Memory B cell (primary cell): ENCODE measurements around the gene MIA.
"Not testable (repeated sequence)": the region's sequence is repeated elsewhere in the genome, so short reads cannot be mapped to it uniquely, and the experiment has no call there.

ENCODE experiments used
- ATAC-seq: fragments of 150-1000 bp; cut with Tn5 transposase; 2 replicates; pipeline ENCODE4 v1.10.0; 2021; ENCODE audit warnings: low read depth, mild to moderate bottlenecking, moderate library complexity
- DNase-seq, 2 donors: peaks; one replicate each; pipeline ENCODE4 v3.0.0; 2022; ENCODE audit warnings: low spot score in 2 of 2
- H3K27ac Mint-ChIP-seq: one replicate; pipeline ENCODE4 v1.8.0; 2022; ENCODE audit warnings: mild to moderate bottlenecking, moderate library complexity, mixed read lengths
- H3K27me3 Mint-ChIP-seq: one replicate; pipeline ENCODE4 v1.8.0; 2022; ENCODE audit warnings: mixed read lengths
- H3K36me3 Mint-ChIP-seq: one replicate; pipeline ENCODE4 v1.8.0; 2022; ENCODE audit warnings: mild to moderate bottlenecking, mixed read lengths
- H3K4me1 Mint-ChIP-seq: one replicate; pipeline ENCODE4 v1.8.0; 2022; ENCODE audit warnings: mixed read lengths
- H3K4me3 Mint-ChIP-seq: one replicate; pipeline ENCODE4 v1.8.0; 2022; ENCODE audit warnings: mild to moderate bottlenecking, moderate library complexity, mixed read lengths
- H3K9me3 Mint-ChIP-seq: one replicate; pipeline ENCODE4 v1.8.0; 2022; ENCODE audit warnings: mixed read lengths

MIA gene

DNA sequence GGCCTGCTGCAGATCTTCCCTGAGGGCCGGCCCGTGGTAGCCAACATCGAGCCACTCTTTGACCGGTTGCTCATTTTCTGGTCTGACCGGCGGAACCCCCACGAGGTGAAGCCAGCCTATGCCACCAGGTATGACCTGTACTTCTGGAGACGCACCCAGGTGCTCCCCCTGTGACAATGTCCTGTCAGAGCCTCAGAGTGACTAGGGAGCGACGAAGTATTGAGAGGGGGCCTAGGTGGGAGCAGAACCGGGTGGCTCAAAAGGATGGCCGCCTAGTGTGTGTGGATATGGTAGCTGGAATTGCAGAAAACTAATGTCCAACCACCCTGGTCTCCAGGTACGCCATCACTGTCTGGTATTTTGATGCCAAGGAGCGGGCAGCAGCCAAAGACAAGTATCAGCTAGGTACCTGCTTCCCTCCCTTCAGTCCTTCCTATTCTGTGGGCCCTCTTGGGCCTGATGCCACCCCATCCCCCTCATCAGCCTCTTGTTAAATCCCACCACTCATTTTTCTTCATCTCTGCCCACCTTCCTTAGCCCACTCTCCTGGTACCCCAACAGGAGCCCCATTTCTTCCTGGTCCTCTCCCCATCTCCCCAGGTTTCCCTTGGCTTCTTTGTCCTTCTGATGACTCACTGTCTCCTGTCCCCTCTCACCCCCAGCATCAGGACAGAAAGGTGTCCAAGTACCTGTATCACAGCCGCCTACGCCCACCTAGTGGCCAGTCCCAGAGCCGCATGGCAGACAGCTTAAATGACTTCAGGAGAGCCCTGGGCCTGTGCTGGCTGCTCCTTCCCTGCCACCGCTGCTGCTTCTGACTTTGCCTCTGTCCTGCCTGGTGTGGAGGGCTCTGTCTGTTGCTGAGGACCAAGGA is 32.1 kb downstream of the MIA start:
- ATAC-seq (no peak), DNase-seq (no peak)
- H3K36me3 Mint-ChIP-seq, result peaks cover 16% of the 10 kb centered on the region
- H3K9me3 Mint-ChIP-seq, result no peaks in the 10 kb centered on the region
- H3K4me1 Mint-ChIP-seq, result peaks cover 60% of the 10 kb centered on the region
- peak overlapping the region; percentile 84 for H3K27ac Mint-ChIP-seq
- peak overlapping the region; percentile 18 for H3K4me3 Mint-ChIP-seq
- no peaks in the 10 kb centered on the region for H3K27me3 Mint-ChIP-seq

DNA sequence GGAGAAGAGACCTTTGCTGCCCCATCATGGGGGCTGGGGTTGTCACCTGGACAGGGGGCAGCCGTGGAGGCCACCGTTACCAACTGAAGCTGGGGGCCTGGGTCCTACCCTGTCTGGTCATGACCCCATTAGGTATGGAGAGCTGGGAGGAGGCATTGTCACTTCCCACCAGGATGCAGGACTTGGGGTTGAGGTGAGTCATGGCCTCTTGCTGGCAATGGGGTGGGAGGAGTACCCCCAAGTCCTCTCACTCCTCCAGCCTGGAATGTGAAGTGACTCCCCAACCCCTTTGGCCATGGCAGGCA is 32.7 kb downstream of the MIA start:
- Mint-ChIP-seq H3K4me1 (peaks cover 59% of the 10 kb centered on the region), H3K27me3 (no peaks in the 10 kb centered on the region), H3K9me3 (no peaks in the 10 kb centered on the region), H3K36me3 (peaks cover 15% of the 10 kb centered on the region), H3K27ac (peak overlapping the region; percentile 83), H3K4me3 (no peak overlapping the region)
- DNase-seq (no peak), ATAC-seq (no peak)

DNA sequence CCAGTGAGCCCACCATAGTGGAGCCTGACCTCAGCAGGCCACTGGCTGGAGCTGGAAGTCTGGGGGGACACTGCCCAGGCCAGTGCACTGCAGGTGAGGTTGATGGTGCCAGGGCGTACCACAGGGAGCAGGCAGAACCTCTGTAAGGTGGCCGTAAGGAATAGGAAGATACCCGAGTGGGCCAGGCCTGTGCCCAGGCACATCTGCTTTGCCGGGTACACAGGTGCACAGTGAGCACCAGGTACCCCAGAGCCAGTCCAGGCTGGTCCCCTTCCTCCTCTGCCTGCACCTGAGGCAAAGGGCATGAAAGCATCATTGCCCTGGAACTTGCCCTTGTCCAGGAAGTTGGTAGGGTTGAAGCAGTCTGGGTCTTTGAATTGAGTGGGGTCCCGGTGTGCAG is 33.2 kb downstream of the MIA start:
- ATAC-seq, result no peak
- DNase-seq, result no peak
- Mint-ChIP-seq H3K36me3 (peaks cover 15% of the 10 kb centered on the region), H3K4me3 (no peak overlapping the region), H3K27ac (no peak overlapping the region), H3K9me3 (no peaks in the 10 kb centered on the region), H3K27me3 (no peaks in the 10 kb centered on the region), H3K4me1 (peaks cover 56% of the 10 kb centered on the region)

DNA sequence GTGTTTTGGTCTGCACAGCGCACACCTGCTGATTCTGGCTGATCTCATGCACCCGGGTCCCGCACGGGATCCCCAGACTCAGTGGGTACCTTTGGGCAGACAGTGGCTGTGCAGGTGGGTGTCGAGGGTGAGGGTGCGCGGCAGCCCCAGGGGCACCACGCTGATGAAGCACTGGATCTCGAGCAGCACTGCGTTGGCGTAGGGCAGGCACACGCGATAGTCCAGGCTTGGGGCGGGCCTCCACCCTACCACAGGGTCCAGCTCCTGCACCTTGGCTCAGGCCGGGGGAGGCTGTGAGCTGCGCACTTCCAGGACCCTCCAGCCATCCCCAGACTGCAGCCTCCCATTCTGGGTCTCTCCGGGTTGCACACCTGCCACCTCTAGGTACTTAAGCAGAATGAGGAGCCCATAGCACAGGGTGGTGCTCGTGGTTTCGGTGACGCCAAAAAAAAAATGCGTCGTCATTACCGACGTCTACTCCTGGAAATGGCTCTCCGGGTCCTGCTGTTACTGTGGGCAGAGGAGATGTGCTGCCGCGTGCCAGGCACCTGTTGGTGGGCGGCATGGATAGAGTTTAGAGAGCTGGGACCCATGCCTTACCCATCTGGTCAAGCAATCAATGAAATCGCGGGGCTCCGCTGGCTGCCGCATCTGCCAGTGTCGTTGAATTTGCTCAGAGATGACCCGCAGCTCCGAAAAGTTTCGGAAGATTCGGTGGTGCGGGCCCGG is 34.2 kb downstream of the MIA start:
- no peak for DNase-seq
- H3K36me3 Mint-ChIP-seq, result peaks cover 12% of the 10 kb centered on the region
- H3K27ac Mint-ChIP-seq, result no peak overlapping the region
- peak overlapping the region; percentile 17 for H3K4me3 Mint-ChIP-seq
- H3K4me1 Mint-ChIP-seq, result peaks cover 50% of the 10 kb centered on the region
- H3K9me3 Mint-ChIP-seq, result no peaks in the 10 kb centered on the region
- ATAC-seq, result no peak
- no peaks in the 10 kb centered on the region for H3K27me3 Mint-ChIP-seq

DNA sequence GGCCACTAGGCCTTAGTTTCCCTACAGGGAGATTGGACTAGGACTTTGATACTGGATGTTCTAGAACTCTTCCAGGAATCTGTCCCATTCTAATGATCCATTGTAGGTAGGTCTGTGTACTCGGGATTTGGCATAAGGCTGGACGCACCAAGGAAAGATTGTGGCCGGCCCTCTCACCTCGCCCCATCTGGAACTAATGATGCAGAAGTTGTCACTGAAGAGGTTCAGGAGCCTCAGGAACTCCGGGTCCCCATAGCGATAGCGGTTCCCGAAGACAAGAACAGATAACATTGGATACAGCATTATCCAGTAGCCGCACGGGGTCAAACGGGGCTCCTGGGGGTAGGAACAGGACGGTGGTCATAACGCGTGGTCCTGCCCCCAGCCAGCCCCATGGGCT is 34.8 kb downstream of the MIA start:
- Mint-ChIP-seq H3K36me3 (peaks cover 10% of the 10 kb centered on the region), H3K27ac (no peak overlapping the region), H3K4me3 (peak overlapping the region; percentile 33), H3K27me3 (no peaks in the 10 kb centered on the region), H3K4me1 (peaks cover 46% of the 10 kb centered on the region), H3K9me3 (no peaks in the 10 kb centered on the region)
- DNase-seq, result no peak
- ATAC-seq, result no peak

DNA sequence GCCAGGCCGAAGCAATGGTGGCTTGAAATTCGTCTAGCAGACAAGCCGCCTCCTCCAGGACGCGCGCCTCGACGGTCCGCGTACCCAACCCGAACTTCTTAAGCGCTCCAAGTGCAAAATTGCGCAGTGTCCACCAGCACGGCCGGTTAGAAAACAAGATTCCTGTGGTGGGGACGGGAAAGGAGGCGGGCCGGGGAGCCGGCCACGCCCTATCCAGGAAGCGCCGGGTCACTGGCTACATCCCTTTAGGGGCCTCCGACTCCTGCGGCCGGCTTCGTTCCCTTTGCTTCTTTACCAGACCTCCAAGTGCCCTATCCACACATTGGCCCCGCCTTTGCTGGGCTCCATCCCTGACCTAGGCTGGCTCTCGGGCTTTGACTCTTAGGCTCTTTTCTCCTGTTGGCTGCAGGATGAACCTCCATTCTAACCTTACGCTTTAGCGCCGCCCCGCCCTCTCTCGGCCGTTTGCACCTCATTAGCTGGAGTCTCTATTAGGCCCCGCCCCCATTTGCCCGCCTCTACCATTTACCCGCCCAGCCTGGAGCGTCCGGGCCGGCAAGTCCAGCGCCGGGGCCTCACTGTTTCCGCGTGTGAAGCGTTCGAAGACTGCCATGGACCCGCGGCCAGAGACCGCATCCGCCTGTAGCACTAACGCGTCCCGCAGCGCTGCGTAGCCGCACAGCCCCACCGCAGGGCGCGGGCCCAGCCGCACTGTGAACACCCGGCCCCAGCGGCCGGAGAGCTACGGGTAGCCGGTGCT is 35.5 kb downstream of the MIA start:
- peaks cover 10% of the 10 kb centered on the region for H3K36me3 Mint-ChIP-seq
- DNase-seq, H3K9me3 Mint-ChIP-seq, H3K27me3 Mint-ChIP-seq: not testable (repeated sequence)
- H3K4me1 Mint-ChIP-seq, result peaks cover 47% of the 10 kb centered on the region
- peak overlapping the region; percentile 48 for H3K27ac Mint-ChIP-seq
- H3K4me3 Mint-ChIP-seq, result peak overlapping the region; percentile 97
- peak; percentile 81 for ATAC-seq

DNA sequence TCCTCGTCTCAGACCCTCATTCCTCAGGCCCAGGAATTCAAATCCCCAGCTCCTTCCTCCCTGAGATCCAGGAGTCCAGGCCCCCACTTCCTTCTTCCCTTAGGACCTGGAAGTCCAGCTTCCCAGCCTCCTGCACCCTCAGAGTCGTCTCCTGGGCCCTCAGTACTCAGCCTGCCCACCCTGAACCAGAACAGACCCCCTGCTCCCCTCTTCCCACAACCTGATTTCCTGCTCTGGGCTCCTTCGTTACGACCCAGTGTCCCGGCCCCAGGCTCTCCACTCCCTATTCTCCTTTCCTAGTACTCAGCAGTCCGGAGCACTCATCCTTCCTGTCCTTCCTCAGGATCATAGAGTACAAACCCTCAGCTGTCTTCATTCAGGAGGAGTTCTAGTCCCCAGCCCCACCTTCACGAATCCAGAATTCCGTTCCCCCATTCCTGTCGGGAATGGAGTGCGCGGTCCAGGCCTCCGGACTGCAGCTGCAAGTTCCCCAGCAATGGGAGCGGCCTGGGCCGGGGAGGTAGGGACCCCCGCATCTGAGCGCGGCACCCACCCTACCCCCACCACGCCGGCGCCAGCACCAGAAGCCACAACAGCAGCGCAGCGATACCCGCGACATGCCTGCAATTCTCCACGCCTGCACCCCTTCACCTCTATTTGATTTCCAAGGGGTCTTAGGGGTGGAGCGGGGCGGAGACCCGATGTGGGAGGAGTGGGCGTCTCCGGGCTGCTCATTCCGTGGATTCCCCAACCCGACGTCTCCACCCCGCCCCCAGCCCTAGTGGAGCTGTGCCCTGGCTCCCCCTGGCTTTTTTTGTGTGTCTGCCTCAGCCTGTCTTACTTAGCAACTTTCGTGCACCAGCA is 36.4 kb downstream of the MIA start:
- Mint-ChIP-seq H3K9me3 (no peaks in the 10 kb centered on the region), H3K4me1 (peaks cover 41% of the 10 kb centered on the region), H3K4me3 (peak overlapping the region; percentile 97), H3K27ac (peak overlapping the region; percentile 48), H3K36me3 (peaks cover 9% of the 10 kb centered on the region), H3K27me3 (no peaks in the 10 kb centered on the region)
- ATAC-seq, result peak; percentile 28
- no peak for DNase-seq

DNA sequence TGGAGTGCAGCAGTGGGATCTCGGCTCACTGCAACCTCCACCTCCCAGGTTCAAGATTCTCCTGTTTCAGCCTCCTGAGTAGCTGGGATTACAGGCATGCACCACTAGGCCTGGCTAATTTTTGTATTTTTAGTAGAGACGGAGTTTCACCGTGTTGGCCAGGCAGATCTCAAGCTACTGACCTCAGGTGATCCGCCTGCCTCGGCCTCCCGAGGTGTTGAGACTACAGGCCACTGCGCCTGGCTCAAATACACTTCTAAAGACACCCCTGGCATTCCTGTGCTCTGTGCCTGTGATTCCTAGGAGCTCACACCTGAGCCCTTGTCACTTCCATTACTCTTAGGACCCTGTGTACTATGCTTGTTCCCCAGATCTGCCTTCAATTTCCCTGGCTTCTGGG is 37.2 kb downstream of the MIA start:
- H3K36me3 Mint-ChIP-seq, H3K9me3 Mint-ChIP-seq, H3K27ac Mint-ChIP-seq, ATAC-seq, DNase-seq, H3K27me3 Mint-ChIP-seq: not testable (repeated sequence)
- Mint-ChIP-seq H3K4me3 (peak overlapping the region; percentile 97), H3K4me1 (peaks cover 34% of the 10 kb centered on the region)

DNA sequence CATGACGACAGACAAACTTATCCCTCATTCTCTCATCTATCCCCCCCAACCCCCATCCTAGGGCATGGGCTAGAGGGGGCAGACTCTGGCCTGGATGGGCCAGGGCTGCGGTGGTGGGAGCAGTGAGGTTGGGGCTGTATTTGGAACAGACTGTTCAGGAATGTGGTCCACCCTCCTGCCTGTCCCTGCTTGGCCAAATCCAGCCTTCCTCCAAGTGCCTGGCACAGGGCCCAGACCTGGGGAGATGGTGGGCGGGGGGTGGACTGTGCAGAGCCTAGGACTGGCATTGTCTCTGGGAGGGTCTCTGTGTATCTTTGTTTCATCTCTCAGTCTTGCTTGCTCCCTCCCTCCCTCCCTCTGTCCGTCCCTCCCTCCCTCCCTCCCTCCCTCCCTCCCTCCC is 37.9 kb downstream of the MIA start:
- H3K36me3 Mint-ChIP-seq, result peaks cover 3% of the 10 kb centered on the region
- DNase-seq (no peak), ATAC-seq (no peak)
- no peak overlapping the region for H3K4me3 Mint-ChIP-seq
- H3K27me3 Mint-ChIP-seq, result no peaks in the 10 kb centered on the region
- no peaks in the 10 kb centered on the region for H3K9me3 Mint-ChIP-seq
- peaks cover 33% of the 10 kb centered on the region for H3K4me1 Mint-ChIP-seq
- no peak overlapping the region for H3K27ac Mint-ChIP-seq

DNA sequence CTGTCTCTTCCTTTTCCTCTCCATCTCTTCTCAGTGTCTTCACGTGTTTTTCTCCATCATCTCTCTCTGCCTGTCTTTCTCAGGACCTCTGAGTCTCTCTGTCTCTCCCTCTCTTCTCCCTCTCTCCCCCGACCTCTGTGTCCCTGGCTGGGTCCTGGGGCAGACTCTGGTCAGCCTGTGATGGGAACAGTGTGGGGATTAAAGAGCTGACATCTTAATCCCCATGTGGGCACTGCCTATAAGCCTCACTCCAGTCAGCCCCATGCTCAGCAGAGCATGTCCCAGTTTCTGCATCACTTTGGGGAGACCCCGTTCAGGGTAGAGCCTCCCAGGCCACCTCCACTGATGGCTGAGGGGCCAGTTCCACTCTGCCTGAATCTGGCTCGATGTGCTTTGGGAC is 39.9 kb downstream of the MIA start:
- Mint-ChIP-seq H3K4me1 (peaks cover 42% of the 10 kb centered on the region), H3K27ac (no peak overlapping the region), H3K9me3 (no peaks in the 10 kb centered on the region), H3K4me3 (no peak overlapping the region), H3K27me3 (no peaks in the 10 kb centered on the region), H3K36me3 (no peaks in the 10 kb centered on the region)
- DNase-seq (no peak), ATAC-seq (no peak)

DNA sequence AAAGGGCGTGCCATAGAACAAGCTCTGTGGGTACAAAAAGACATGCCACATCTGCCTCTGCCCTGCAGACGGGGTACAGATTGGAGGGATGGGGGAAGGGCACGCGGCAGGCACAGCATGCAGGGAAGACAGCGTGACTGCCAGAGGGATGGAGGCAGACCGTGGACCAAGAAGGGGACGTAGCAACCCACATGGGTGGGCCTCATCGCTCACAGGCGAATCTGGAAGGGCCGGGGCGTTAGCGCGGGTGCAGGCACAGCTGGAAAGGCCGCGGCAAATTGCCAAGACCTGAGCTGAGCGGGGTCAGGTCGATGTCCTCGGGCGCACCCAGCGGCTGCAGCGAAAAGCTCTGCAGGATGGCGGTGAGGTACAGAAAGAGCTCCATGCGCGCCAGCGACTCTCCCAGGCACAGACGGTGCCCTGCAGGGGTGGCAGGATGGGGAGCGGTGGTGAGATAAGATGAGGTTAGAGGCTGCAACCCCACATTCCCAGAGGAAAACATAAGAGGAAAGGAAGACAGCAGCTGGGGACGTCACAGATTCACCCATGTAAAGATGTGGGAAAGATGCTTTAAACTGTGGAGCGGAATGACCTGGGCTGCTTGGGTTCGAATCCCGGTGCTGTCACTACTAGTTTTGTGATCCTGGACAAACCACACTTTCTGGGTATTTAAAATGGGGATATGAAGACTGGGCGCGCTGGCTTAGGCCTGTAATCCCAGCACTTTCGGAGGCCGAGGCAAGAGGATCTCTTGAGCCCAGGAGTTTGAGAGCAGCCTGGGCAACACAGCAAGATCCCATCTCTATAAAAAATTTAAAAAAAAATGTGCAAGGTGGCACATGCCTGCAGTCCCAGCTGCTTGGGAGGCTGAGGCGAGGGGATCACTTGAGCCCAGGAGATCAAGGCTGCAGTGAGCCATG is 43.4 kb downstream of the MIA start:
- H3K9me3 Mint-ChIP-seq, H3K27me3 Mint-ChIP-seq, H3K36me3 Mint-ChIP-seq: not testable (repeated sequence)
- ATAC-seq (peak; percentile 93), DNase-seq (peak; percentile 73 to 77)
- peaks cover 36% of the 10 kb centered on the region for H3K4me1 Mint-ChIP-seq
- H3K4me3 Mint-ChIP-seq, result peak overlapping the region; percentile 89
- H3K27ac Mint-ChIP-seq, result peak overlapping the region; percentile 79

DNA sequence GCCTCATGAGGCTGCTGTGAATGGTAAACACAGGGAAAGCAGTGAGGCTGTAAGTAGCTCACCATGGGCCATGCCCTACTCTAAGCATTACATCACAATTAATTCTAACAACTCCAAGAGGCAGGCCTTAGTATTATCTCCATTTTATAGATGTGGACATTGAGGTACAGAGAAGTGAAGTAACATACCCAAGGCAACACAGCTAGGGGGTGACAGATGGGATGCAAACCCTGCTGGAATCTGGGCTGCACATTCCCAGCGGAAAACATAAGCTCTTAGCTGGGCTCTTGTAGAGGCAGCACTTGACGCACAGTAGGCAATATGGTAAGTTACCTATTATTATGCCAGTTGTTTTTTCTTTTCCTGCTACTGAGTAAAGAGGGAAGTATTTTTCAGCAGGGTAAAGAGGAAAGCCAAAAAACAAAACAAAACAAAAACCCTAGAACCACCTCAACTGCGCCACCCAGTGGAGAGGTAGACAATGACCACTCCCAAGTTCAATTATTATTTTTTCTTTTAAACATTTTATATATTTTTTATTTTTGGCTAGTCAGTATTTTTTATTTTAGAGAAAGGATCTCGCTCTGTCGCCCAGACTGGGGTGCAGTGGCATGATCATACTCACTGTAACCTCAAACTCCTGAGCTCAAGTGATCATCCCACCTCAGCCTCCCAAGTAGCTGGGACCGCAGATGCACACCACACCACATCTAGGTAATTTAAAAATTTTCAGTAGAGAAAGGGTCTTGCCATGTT is 44.3 kb downstream of the MIA start:
- H3K4me1 Mint-ChIP-seq, result peaks cover 33% of the 10 kb centered on the region
- H3K27me3 Mint-ChIP-seq, H3K9me3 Mint-ChIP-seq, H3K36me3 Mint-ChIP-seq: not testable (repeated sequence)
- peak in 1 of 2 donors; percentile 66 for DNase-seq
- H3K4me3 Mint-ChIP-seq, result peak overlapping the region; percentile 11
- peak overlapping the region; percentile 79 for H3K27ac Mint-ChIP-seq
- ATAC-seq, result peak; percentile 24
